ENCODE data around the gene COL4A1.

The COL4A1 gene

DNA sequence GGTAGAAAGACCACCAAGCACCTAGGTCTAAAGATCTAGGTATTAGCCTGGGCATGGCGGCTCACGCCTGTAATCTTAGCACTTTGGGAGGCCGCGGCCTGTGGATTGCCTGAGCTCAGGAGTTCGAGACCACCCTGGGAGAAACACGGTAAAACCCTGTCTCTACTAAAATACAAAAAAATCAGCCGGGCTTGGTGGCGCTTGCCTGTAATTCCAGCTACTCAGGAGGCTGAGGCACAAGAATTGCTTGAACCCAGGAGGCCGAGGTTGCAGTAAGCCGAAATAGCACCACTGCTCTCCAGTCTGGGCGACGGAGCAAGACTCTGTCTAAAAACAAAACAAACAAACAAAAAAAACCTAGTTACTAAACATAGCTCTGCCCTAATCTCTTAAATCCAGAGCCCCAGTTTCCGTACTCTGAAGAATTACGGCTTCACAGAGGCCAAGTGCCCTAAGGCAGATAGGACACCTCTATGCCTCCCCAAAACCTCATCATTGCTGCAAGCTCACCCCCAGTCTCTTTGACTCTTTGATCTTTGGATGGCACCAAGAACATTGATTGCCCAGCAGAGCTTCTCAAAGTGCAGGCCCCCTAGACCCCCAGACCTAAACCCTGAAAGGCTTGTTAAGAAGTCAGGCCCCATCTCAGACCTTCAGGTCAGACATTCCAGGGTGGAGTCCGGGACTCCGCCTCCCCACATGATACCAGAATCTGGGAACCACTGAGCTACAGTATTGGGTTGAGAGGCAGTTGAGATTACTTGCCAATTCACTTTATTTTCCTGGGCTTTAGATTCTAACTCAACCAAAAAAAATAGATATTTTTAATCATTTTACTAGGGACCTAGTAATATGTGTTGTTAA is 2.9 kb upstream of the COL4A1 start:
- Histone ChIP-seq H3K9me3 (ENCODE audit: control insufficient read depth, low read length) (no peaks in the 10 kb centered on the region), H3K36me3 (ENCODE audit: control insufficient read depth, insufficient read depth, low read length) (no peaks in the 10 kb centered on the region), H3K4me1 (ENCODE audit: control insufficient read depth, insufficient read depth, low read length, poor library complexity, severe bottlenecking) (no peaks in the 10 kb centered on the region), H3K4me3 (ENCODE audit: insufficient read depth, low read depth, low read length, poor library complexity, severe bottlenecking) (no peak overlapping the region), H3K27me3 (replicated peaks; ENCODE audit: control insufficient read depth, insufficient read depth, low read length, poor library complexity, severe bottlenecking) (no peaks in the 10 kb centered on the region), H3K27ac (ENCODE audit: insufficient read depth, low read length, poor library complexity, severe bottlenecking) (no peak overlapping the region)
- no peak for DNase-seq

DNA sequence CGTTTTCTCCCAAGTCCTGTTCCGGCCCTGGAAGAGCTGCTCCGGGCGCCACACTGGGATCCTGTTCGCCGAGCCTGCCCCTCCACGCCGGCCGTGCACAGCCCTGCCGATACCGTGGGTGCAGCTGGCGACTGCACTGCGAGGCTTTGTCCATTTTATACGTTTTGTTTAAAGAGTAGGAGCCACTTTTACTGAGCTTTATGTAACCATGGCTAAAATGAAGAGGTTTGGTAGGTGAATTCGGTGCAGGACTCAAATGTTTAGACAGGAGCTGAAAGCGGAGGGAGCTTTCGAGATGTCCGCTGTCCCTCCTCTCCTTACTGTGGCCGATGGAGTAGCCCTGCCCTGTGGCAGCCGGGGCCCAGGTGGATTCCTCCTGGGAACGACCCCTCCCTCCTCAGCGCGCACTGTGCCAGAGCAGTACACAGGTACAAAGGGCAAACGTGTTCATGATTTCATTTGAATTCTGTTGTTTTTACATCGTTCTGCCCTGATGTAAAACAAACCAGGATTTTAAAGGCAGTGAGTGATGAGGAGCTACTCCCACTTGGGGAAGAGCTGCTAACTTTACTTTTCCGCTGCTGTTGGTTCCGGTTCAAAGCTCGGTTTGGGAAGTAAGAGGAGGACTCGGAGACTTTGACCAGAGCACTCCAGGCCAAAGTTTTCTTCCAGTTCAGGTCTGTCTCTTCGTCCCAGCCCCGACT is 1.9 kb upstream of the COL4A1 start:
- no peak overlapping the region for H3K27ac ChIP-seq (ENCODE audit: insufficient read depth, low read length, poor library complexity, severe bottlenecking)
- no peaks in the 10 kb centered on the region for H3K27me3 ChIP-seq (replicated peaks; ENCODE audit: control insufficient read depth, insufficient read depth, low read length, poor library complexity, severe bottlenecking)
- no peak for DNase-seq
- H3K4me1 ChIP-seq (ENCODE audit: control insufficient read depth, insufficient read depth, low read length, poor library complexity, severe bottlenecking) = no peaks in the 10 kb centered on the region
- no peaks in the 10 kb centered on the region for H3K36me3 ChIP-seq (ENCODE audit: control insufficient read depth, insufficient read depth, low read length)
- no peak overlapping the region for H3K4me3 ChIP-seq (ENCODE audit: insufficient read depth, low read depth, low read length, poor library complexity, severe bottlenecking)
- H3K9me3 ChIP-seq (ENCODE audit: control insufficient read depth, low read length) = no peaks in the 10 kb centered on the region

DNA sequence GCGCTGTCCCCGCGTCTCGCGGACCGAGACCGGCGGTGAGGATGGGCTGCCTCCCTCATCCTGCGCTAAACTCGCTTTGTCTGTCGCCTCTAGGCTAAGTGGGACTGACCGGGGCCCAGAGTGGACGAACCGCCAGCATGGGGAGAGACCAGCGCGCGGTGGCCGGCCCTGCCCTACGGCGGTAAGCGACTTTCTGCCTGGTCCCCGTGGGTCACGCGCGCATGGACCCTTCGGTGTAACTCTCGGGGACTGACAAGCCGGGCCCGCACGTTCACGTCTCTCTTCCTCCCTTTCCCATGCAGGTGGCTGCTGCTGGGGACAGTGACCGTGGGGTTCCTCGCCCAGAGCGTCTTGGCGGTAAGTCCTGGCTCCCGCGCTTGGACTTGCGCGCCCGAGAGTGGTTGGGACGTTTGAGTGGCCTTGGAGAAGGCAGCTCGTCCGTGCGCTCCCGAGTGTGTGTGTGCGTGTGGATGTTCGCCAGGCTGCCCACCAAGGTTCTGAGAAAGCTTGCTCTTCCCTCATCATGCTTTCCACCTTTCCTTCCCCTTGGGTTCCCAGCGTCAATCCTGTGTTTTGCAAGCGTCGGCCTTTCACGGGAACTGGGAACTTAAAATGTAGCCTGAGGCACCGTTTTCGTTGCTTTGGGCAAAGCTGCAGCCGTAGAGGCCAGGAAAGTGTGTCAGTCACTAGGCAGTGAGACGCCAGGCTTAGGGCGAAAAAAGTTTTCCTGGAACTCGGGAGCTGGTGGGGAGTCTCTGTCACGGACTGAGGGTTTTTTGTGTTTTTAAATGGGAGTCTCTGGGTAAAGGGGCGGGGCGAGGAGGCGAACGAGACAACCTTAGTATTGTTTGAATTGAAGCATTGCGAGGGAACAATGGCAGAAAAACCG is 1.1 kb upstream of the COL4A1 start:
- no peaks in the 10 kb centered on the region for H3K36me3 ChIP-seq (ENCODE audit: control insufficient read depth, insufficient read depth, low read length)
- H3K4me3 ChIP-seq (ENCODE audit: insufficient read depth, low read depth, low read length, poor library complexity, severe bottlenecking) = no peak overlapping the region
- no peaks in the 10 kb centered on the region for H3K4me1 ChIP-seq (ENCODE audit: control insufficient read depth, insufficient read depth, low read length, poor library complexity, severe bottlenecking)
- H3K9me3 ChIP-seq (ENCODE audit: control insufficient read depth, low read length) = no peaks in the 10 kb centered on the region
- H3K27me3 ChIP-seq (replicated peaks; ENCODE audit: control insufficient read depth, insufficient read depth, low read length, poor library complexity, severe bottlenecking) = no peaks in the 10 kb centered on the region
- DNase-seq = no peak
- no peak overlapping the region for H3K27ac ChIP-seq (ENCODE audit: insufficient read depth, low read length, poor library complexity, severe bottlenecking)

DNA sequence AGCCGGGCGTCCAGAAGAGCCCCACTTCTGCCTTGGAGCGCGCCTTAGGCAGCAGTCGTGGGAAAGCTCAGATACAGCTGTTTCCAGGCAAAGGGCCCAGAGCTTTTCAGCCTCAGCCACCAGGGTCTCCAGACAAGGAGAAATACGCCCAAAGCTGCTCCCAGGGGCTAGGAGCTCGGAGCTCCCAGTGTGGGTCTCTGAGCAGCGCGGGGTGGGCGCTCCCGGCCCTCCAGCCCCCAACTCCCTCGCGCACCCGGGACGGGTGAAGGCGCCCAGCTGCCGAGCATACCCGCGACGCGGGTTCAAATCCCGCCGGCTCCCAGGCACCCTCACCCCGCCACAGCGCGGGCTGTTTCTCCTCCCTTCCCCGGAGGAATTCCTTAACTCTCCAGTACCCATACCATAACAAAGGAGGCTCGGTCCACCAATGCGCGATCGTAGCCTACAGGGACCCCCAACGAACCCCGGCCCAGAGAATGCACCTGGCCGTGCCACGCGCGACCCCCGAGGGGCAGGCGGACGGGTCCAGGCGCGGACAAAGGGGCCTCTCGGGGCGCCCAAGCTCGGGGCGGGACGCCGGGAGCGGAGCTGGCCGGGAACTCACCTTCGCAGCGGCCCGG is 507 bp downstream of the COL4A1 start:
- H3K4me1 ChIP-seq (ENCODE audit: control insufficient read depth, insufficient read depth, low read length, poor library complexity, severe bottlenecking) = no peaks in the 10 kb centered on the region
- H3K36me3 ChIP-seq (ENCODE audit: control insufficient read depth, insufficient read depth, low read length) = no peaks in the 10 kb centered on the region
- H3K27me3 ChIP-seq (replicated peaks; ENCODE audit: control insufficient read depth, insufficient read depth, low read length, poor library complexity, severe bottlenecking) = no peaks in the 10 kb centered on the region
- no peaks in the 10 kb centered on the region for H3K9me3 ChIP-seq (ENCODE audit: control insufficient read depth, low read length)
- H3K27ac ChIP-seq (ENCODE audit: insufficient read depth, low read length, poor library complexity, severe bottlenecking) = no peak overlapping the region
- H3K4me3 ChIP-seq (ENCODE audit: insufficient read depth, low read depth, low read length, poor library complexity, severe bottlenecking) = no peak overlapping the region
- no peak for DNase-seq

DNA sequence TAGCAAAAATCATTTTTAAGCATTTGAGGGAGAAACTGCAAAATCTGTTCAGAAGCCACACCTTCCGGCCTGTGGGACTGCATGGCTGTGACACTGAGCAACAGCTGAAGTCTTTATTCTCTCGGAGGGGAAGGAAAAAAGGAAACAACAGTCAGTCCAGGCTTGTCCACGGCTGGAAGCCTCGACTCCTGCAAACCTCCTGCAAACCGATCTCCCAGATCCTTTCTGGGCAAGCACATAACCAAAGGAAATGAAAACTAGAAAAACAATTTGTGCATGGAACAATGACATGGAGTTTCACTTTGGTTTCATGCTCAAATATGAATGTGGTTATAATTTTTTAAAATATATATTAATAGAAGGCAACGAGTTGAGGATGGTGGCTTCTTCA is 1.0 kb downstream of the COL4A1 start:
- H3K36me3 ChIP-seq (ENCODE audit: control insufficient read depth, insufficient read depth, low read length) = no peaks in the 10 kb centered on the region
- no peak overlapping the region for H3K4me3 ChIP-seq (ENCODE audit: insufficient read depth, low read depth, low read length, poor library complexity, severe bottlenecking)
- H3K27ac ChIP-seq (ENCODE audit: insufficient read depth, low read length, poor library complexity, severe bottlenecking) = no peak overlapping the region
- no peaks in the 10 kb centered on the region for H3K4me1 ChIP-seq (ENCODE audit: control insufficient read depth, insufficient read depth, low read length, poor library complexity, severe bottlenecking)
- DNase-seq = no peak
- no peaks in the 10 kb centered on the region for H3K27me3 ChIP-seq (replicated peaks; ENCODE audit: control insufficient read depth, insufficient read depth, low read length, poor library complexity, severe bottlenecking)
- H3K9me3 ChIP-seq (ENCODE audit: control insufficient read depth, low read length) = no peaks in the 10 kb centered on the region

DNA sequence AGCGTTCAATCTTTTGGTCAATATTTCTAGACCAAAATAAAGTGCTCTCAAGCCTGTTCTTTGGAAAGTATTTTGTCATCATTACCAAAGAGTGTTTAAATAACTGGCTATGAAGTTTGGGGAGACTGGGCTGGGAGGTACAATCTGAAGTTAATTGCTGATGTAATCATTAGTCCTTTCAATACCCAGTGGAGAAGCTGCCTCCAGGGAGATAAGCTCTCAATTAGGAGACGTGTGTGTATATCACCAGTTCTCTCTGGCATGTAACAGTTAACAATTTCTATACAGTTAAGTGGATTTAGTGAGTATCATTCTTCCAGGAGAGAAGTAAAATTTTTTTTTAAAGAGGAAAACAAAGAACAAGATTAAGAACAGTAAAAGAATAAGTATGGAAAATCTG is 1.4 kb downstream of the COL4A1 start:
- Histone ChIP-seq H3K36me3 (ENCODE audit: control insufficient read depth, insufficient read depth, low read length) (no peaks in the 10 kb centered on the region), H3K4me3 (ENCODE audit: insufficient read depth, low read depth, low read length, poor library complexity, severe bottlenecking) (no peak overlapping the region), H3K27ac (ENCODE audit: insufficient read depth, low read length, poor library complexity, severe bottlenecking) (no peak overlapping the region), H3K4me1 (ENCODE audit: control insufficient read depth, insufficient read depth, low read length, poor library complexity, severe bottlenecking) (no peaks in the 10 kb centered on the region), H3K9me3 (ENCODE audit: control insufficient read depth, low read length) (no peaks in the 10 kb centered on the region), H3K27me3 (replicated peaks; ENCODE audit: control insufficient read depth, insufficient read depth, low read length, poor library complexity, severe bottlenecking) (no peaks in the 10 kb centered on the region)
- no peak for DNase-seq

DNA sequence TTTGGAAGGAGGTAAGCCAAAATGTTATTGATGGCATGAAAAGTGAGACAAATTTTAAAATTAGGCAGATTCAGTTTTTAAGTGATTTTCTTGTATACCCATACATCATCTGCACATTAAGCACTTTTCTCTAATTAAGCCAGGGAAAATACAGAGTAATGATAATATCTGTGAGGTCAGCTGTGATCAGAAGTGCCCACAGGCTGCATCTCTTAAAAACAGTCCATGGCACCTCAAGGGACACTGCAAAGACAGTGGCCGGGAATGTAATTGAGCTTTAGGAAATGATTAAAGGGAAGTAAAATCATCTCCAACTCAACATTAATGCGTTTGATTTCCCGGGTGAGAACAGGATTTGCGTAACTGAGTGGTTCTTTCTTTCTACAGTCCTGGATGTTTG is 2.0 kb downstream of the COL4A1 start:
- peaks cover 2% of the 10 kb centered on the region for H3K27me3 ChIP-seq (replicated peaks; ENCODE audit: control insufficient read depth, insufficient read depth, low read length, poor library complexity, severe bottlenecking)
- no peaks in the 10 kb centered on the region for H3K36me3 ChIP-seq (ENCODE audit: control insufficient read depth, insufficient read depth, low read length)
- H3K27ac ChIP-seq (ENCODE audit: insufficient read depth, low read length, poor library complexity, severe bottlenecking) = no peak overlapping the region
- no peak overlapping the region for H3K4me3 ChIP-seq (ENCODE audit: insufficient read depth, low read depth, low read length, poor library complexity, severe bottlenecking)
- DNase-seq = no peak
- no peaks in the 10 kb centered on the region for H3K9me3 ChIP-seq (ENCODE audit: control insufficient read depth, low read length)
- H3K4me1 ChIP-seq (ENCODE audit: control insufficient read depth, insufficient read depth, low read length, poor library complexity, severe bottlenecking) = no peaks in the 10 kb centered on the region

DNA sequence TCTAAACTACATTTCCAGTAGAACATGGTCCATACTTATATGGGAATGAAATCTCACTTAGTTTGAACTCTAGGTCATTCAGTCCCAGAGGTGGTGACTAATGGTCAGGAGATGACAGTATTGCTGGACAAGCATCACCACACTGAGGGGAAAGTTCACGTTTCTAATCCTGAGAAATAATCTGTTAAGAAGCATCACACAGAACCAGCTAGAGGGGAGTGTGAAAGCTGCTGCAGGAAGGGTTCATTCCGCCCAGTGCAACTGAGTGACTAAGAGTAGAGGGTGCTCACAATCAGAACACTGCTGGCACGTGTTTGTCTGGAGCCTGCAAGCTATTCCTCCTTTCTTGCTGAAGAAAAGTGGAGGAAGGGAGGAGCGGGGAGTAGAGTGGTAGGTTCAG is 2.7 kb downstream of the COL4A1 start:
- no peaks in the 10 kb centered on the region for H3K9me3 ChIP-seq (ENCODE audit: control insufficient read depth, low read length)
- DNase-seq = no peak
- peaks cover 3% of the 10 kb centered on the region for H3K27me3 ChIP-seq (replicated peaks; ENCODE audit: control insufficient read depth, insufficient read depth, low read length, poor library complexity, severe bottlenecking)
- H3K4me1 ChIP-seq (ENCODE audit: control insufficient read depth, insufficient read depth, low read length, poor library complexity, severe bottlenecking) = no peaks in the 10 kb centered on the region
- H3K27ac ChIP-seq (ENCODE audit: insufficient read depth, low read length, poor library complexity, severe bottlenecking) = no peak overlapping the region
- no peak overlapping the region for H3K4me3 ChIP-seq (ENCODE audit: insufficient read depth, low read depth, low read length, poor library complexity, severe bottlenecking)
- H3K36me3 ChIP-seq (ENCODE audit: control insufficient read depth, insufficient read depth, low read length) = no peaks in the 10 kb centered on the region

DNA sequence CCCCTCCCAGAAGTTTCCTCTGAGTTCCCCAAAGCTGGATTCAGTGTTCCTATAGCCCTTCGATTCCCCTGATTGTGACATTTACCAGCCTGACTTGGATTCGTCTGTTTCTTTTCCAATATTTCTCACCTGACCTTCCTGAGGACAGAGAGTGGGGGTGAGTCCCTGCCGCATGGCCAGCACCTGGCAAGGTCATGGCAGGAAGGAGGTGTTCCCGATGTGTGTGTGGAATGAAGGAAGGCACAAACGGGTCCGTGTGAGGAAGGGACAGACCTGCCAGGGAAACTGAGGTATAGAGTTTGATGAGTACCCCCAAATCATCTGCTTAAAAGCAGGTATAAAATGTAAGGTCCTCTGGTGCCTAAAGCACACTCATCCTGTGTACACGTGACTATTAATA is 3.3 kb downstream of the COL4A1 start:
- Histone ChIP-seq H3K4me1 (ENCODE audit: control insufficient read depth, insufficient read depth, low read length, poor library complexity, severe bottlenecking) (no peaks in the 10 kb centered on the region), H3K9me3 (ENCODE audit: control insufficient read depth, low read length) (no peaks in the 10 kb centered on the region), H3K27ac (ENCODE audit: insufficient read depth, low read length, poor library complexity, severe bottlenecking) (no peak overlapping the region), H3K4me3 (ENCODE audit: insufficient read depth, low read depth, low read length, poor library complexity, severe bottlenecking) (no peak overlapping the region), H3K27me3 (replicated peaks; ENCODE audit: control insufficient read depth, insufficient read depth, low read length, poor library complexity, severe bottlenecking) (peaks cover 3% of the 10 kb centered on the region), H3K36me3 (ENCODE audit: control insufficient read depth, insufficient read depth, low read length) (no peaks in the 10 kb centered on the region)
- no peak for DNase-seq
